Left lobe of liver (tissue), 2 donors: ENCODE results near the gene ADAMTS10. TPM values are rescaled to one million over a fixed set of nuclear protein-coding genes. Genes with fewer than 3 reads are reported as not detected.
A peak's percentile ranks its signal among the peaks of the same experiment; 100 is the strongest.
"Not testable (repeated sequence)": the region's sequence is repeated elsewhere in the genome, so short reads cannot be mapped to it uniquely, and the experiment has no call there.

Source experiments
- ATAC-seq: fragments of 200-7000 bp; cut with Tn5 transposase; one replicate; pipeline ENCODE4 v1.9.1; 2020; ENCODE audit warnings: mild to moderate bottlenecking, moderate library complexity
- DNase-seq: peaks from one replicate; pipeline ENCODE4 v3.0.0-alpha.2; 2020; ENCODE audit warnings: low spot score
- total RNA-seq: library from RNA; stranded (reverse); gene quantifications from one replicate; pipeline ENCODE4 v1.2.1, GENCODE V29; 2021
- donor health status: DM: no; HTN: no; CAD: no; lungs with moderate emphysema.
- donor health status: DM: no; HTN: yes; CAD: no.

The ADAMTS10 gene
- total RNA-seq, 1 donor from 2014 or later: 12.0 TPM

GRCh38 chr19:8596168-8596567 lies 14.3 kb downstream of the ADAMTS10 start:
- ATAC-seq (no peak), DNase-seq (no peak)

- no peak for DNase-seq
- no peak for ATAC-seq
These were observed 14.9 kb downstream of the ADAMTS10 start for GRCh38 chr19:8595651-8596050.

DNA sequence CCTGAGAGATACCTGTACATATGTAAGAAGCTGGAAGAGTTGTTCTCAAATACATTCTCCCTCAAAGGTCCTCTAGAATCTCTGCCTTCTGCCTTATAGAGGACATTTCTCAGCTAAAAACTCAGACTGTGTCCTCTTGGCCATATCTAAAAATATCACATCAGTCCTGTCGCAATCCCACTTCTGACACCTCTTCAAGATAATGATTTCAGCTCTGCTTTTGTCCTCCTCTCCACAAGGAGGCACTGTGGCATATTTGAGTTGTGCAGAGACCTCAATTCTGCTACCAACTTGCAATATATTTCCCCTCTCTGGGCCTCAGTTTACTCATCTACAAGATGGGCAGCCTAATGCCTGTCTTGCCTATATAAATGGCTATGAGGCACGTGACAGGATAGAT lies 16.6 kb downstream of the ADAMTS10 start:
- no peak for DNase-seq
- no peak for ATAC-seq

- DNase-seq: peak; percentile 90
- peak; percentile 84 for ATAC-seq
These were observed 18.1 kb downstream of the ADAMTS10 start for GRCh38 chr19:8592231-8593009.

DNA sequence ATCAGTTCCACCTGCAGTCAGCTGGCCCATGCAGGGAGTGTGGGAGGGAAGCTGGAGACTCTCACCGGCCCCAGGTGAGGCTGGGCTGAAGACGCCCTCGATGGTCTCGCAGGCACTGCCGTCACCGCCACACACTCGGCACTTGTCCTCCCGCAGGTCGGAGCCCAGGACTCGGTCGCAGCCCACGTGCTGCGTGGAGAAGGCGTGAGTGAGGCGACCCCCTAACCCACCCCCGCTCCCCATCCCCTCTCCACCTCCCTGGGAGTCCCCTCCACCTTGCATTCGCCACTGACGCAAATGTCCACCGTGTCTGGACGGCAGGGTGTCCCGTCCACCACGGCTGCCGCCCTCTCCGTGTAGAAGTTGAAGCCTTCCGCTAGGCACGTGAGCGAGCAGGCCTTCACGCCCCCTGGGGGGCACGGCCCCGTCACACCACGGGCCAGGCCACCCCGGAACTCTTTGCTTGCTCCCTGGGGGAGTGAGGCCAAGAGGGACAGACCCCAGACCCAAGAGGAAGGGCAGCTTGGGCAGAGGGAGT lies 21.3 kb downstream of the ADAMTS10 start:
- no peak for DNase-seq
- ATAC-seq: no peak

DNA sequence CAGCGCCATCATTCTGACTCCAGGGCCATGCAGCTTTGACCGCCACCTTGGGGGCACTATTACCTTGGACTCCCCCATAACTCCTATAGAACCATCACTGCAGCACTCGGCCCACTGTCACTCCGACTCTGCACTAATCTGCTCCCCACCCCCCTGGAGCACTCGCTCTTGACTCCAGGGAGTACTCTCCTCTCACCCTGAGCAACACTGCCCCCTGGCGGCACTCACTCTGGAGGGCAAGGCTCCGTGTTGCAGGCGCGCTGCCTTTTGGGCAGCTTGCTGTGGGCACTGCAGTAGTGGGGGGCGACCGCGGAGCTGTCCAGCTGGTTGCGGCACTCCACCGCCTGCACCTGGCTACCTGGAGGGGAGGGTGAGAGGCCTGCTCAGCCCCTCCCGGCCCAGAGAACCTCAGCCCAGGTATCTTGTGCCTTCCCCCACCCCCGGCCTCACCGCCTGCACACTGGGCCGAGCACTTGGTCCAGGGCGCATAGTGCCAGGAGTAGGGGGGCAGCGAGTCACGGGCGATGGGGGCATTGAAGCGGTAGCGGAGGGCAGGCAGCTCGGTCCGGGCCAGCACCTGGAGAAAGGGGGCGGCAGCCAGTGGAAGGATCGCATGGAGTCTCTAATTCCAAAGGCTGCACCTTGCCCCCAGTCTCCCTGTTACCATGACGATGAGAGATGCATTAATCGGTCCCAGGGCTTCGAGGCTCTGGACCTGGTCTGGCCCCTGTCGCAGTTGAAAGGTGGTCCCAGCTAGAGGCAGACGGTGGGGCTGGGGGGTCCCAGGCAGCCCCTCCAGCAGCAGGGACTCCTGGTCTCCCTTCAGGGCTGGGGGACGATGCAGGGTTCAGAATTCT lies 24.4 kb downstream of the ADAMTS10 start:
- ATAC-seq (peak; percentile 63), DNase-seq (no peak)

GRCh38 chr19:8584965-8585893 lies 25.3 kb downstream of the ADAMTS10 start:
- no peak for DNase-seq
- ATAC-seq: no peak

DNA sequence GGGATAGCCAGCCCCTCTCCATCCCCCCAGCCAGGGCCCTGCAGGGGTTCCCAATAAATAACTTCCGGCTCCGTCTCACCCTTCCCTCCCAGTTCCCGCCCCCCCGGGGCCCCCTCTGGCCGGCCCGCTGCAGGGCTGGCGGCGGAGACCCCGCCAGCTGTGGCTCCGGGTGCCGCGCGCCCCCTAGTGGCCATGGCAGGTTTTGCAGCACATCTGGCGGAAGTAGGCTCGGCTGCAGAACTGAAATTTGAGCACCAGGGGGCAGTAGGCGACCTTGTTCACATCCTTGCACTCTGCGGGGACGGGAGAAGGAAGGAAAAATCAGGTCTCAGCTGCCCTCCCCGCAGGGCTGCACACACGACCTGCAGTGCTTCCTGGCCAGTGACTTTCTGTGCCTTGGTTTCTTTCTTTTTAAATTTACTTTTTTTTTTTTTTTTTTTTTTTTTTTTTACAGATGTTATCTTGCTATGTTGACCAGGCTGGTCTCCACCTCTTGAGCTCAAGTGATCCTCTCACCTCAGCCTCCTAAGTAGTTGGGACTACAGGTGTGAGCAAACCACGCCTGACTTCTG lies 29.7 kb downstream of the ADAMTS10 start:
- peak; percentile 90 for ATAC-seq
- DNase-seq: peak; percentile 83

- peak; percentile 71 for DNase-seq
- ATAC-seq: peak; percentile 71
These were observed 31.8 kb downstream of the ADAMTS10 start for GRCh38 chr19:8578642-8579265.

- DNase-seq (no peak), ATAC-seq (no peak)
These were observed 32.8 kb downstream of the ADAMTS10 start for GRCh38 chr19:8577741-8578140.

GRCh38 chr19:8577247-8577646 lies 33.3 kb downstream of the ADAMTS10 start, which contains the start of gene MYO1F:
MYO1F (minus strand) TSS chr19:8577442; CDS start chr19:8577309, 133 bp downstream.
- ATAC-seq (peak; percentile 26), DNase-seq (no peak)

- ATAC-seq: peak; percentile 41
- no peak for DNase-seq
These were observed 34.1 kb downstream of the ADAMTS10 start for GRCh38 chr19:8576273-8576993.

DNA sequence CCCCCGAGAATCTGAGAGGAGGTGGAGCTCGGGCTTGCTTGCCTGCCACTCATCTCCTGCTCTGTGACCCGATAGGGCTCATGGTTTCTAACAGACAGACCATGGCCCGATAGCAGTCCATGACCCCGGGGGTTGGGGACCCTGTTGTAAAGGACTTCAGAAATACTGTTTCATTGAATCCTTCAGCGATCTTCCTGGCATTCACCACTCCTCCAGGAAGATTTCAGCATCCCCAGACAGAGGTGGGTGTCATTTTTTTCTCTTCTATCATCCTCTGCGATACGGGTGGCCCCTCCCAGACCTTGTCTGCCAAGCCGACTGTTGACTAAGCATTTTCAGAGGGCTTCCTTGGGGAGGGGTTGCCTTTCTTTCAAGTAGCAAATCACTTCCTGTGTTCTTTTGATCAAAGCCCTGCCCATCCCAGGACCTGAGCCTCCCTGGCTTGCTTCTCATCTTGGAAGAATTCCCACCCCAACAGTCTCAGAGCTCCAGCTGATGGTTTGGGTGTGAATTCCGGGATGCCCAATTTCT lies 35.0 kb downstream of the ADAMTS10 start:
- no peak for DNase-seq
- ATAC-seq: no peak

GRCh38 chr19:8574619-8574922 lies 35.9 kb downstream of the ADAMTS10 start:
- not testable (repeated sequence) for ATAC-seq, DNase-seq

- no peak for DNase-seq
- ATAC-seq: no peak
These were observed 37.2 kb downstream of the ADAMTS10 start for GRCh38 chr19:8573316-8573715.

GRCh38 chr19:8571006-8571411 lies 39.5 kb downstream of the ADAMTS10 start:
- ATAC-seq (peak; percentile 66), DNase-seq (no peak)

GRCh38 chr19:8569066-8569771 lies 41.3 kb downstream of the ADAMTS10 start:
- peak; percentile 52 for DNase-seq
- ATAC-seq: peak; percentile 61

DNA sequence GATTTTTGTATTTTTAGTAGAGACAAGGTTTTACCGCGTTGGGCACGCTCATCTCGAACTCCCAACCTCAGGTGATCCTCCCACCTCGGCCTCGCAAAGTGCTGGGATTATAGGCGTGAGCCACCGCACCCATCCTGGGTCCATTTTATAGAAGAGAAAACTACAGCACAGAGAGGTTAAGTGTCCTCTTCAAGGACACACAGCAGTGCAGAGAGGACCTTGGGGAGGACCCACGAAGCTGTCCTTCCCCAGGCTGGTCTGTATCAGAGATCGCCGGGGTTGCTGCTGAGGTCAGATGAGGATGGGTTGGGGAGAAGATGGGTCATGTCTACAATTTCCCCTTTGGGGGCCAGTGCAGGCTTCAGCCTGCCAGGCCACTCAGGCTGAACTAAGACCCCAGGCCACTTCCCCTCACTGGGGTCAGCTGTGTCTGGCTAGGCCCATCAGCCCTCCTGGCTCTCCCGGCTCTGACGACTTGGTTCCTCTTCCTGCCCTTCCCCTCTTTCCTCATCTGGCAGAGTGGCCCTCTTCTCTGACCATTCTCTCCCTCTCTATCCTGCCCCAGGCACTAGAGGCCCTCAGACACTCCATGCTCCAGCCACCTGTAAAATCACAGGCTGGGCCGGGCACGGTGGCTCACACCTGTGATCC lies 42.9 kb downstream of the ADAMTS10 start:
- DNase-seq (no peak), ATAC-seq (peak; percentile 51)
